Uterus (tissue), 2 donors: Measurements from ENCODE around the gene CCDC74B.
"Not testable (repeated sequence)": the region's sequence is repeated elsewhere in the genome, so short reads cannot be mapped to it uniquely, and the experiment has no call there.

Experiments
- CTCF ChIP-seq, 4 experiments: fragments of 200-600 bp in 2 of 4; fragments of 450-650 bp in 2 of 4; sonication (generic) in 2 of 4; IDR thresholded peaks; one replicate each; pipeline ENCODE4 v1.5.1; 2016 to 2019; ENCODE audit warnings: antibody characterized with exemption in 4 of 4, mild to moderate bottlenecking in 2 of 4, moderate library complexity in 1 of 4
- POLR2A ChIP-seq, 2 donors: fragments of 450-650 bp; IDR thresholded peaks; one replicate each; pipeline ENCODE4 v1.6.1; 2016; ENCODE audit warnings: antibody characterized with exemption in 2 of 2, mild to moderate bottlenecking in 1 of 2, moderate library complexity in 1 of 2

DNA sequence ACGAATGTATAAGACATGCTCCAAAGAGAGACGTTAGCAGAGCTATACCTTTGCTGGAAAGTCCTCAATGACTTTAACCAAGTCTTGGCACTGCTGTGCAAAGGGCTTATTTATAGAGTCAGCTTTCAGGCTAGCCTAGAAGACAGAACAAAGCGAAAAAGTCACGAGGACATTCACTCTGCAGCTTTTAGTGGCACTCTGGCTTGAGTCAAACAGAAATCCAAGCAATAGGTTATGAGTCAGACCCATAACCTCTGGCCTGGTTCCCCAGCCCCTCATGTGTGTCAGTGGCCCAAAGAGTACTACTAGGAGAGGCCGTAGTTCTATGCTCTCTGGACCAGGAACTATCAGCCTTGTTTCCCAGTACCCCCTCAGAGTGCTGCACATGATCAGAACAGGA, 30.0 kb upstream of the CCDC74B start:
- TF ChIP-seq POLR2A, CTCF (IDR thresholded peaks at IDR 0.05): not testable (repeated sequence)
